Measurements from ENCODE around the gene RET.
"Not testable (repeated sequence)": the region's sequence is repeated elsewhere in the genome, so short reads cannot be mapped to it uniquely, and the experiment has no call there.

The RET gene

DNA sequence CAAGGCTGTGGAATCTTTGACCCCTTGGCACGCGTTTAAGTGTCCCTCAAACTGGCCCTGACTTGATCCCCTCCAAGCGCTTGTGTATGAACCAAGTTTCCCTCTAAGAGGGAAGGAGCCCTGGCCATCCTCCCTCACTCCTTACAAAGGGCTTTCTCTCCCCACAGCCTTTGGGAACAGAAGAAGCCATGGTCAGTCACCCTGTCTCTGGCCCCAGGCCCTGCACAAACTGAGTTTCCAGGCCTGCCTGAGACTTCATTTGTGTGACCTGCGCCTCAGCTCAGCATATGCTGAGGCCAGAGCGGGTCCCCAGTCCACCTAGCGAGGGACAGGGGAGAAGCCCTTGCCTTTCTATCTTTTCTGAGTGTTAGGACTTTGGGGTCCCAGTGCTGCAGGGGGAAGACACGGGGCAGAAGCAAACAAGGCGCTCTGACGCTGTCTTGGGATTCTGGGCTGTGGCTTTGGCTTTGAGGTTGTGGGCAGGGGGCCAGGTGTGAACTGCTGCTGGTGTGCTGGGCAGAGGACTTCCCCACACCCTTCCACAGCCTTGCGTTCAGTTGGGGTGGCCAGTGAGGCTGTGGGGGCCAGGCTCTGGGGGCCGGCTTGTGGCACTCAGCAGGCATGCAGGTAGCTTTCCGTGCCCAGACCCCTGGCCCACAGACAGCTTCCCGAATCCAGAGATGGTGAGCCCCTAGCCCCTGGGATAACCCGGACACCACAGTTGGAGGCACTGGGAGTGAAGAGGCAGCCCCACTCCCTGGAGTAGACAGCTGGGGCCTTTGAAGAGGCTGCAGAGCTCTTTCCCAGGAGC, 1.5 kb downstream of the RET start:
- no peak for DNase-seq (ENCODE audit: low spot score)

DNA sequence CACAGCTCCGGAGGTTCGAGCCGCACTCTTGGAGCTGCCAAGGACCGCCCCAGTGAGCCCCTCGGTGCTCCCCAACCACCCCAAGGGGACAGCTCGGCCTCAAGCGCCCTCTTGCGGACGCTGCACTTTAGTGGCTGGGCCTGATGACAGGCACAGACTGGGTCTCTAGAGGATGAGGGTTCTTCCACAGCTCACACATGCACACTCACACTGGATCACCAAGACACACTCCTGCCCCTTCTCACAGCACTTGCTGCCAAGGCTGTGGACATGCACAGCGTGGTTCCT, 2.1 kb downstream of the RET start:
- DNase-seq (ENCODE audit: low spot score) = no peak

DNA sequence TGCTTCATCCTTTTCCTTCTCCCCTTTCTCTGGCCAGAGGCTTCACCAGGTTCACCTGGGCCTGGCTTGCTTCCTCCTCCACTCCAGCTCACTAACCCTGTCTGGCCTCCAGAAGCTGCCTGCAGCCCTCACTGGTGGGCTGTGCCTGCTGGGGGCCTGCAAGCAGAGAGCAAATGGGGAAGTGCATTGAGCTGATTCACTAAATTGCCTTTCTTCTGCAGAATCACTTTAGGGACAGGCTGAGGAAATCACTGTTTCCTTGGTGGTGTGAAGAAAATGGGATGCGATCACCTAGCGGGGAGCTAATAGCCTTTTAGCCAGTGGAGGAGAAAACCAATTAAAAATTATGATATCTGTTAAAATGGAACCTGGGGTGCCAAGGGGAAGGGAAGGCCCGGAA, 3.0 kb downstream of the RET start:
- DNase-seq (ENCODE audit: low spot score) = no peak

- DNase-seq (ENCODE audit: low spot score) = no peak
These were observed 5.2 kb downstream of the RET start for GRCh38 chr10:43082087-43082486.

GRCh38 chr10:43082746-43083145, 5.9 kb downstream of the RET start:
- DNase-seq (ENCODE audit: low spot score) = no peak

DNA sequence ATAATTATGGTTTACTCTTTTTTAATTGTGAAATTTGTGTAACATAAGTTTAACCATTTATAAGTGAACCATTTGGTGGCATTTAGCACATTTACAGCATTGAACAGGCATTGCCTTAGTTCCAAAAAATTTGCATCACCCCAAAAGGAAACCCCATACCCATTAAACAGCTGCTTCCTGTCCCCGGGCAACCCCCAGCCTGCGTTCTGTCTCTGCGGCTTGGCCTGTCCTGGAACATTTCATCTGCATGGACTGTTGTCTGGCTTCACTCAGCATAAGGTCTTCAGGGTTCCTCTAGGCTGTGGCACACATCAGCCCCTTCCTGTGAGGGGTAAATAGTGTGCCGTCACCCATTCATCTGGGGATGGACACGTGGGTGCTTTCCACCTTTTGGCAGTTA, 6.9 kb downstream of the RET start:
- DNase-seq (ENCODE audit: low spot score) = no peak

- DNase-seq (ENCODE audit: low spot score) = no peak
These were observed 7.9 kb downstream of the RET start for GRCh38 chr10:43084812-43085211.

- no peak for DNase-seq (ENCODE audit: low spot score)
These were observed 9.6 kb downstream of the RET start for GRCh38 chr10:43086321-43086942.

GRCh38 chr10:43089519-43089918, 12.7 kb downstream of the RET start:
- no peak for DNase-seq (ENCODE audit: low spot score)

GRCh38 chr10:43090188-43090587, 13.3 kb downstream of the RET start:
- DNase-seq (ENCODE audit: low spot score) = no peak

DNA sequence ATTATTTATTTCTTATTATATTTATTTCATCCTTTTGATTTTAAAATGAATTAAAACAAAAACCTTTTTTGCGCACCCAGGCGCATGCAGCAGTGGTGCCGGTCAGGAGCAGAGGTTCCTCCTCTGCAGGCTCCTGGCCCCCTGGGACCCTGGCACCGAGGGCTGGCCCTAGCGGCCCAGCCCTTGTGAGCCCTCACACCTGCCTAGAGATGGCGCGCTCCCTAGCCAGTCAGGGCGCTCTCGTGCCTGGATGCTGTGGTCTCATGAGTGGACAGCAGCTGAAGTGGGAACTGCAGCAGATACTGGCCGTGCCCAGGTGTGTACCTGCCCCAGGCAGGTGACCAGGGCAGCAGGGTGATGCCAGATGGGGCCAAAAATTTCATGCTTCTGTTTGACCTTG, 13.8 kb downstream of the RET start:
- no peak for DNase-seq (ENCODE audit: low spot score)

DNA sequence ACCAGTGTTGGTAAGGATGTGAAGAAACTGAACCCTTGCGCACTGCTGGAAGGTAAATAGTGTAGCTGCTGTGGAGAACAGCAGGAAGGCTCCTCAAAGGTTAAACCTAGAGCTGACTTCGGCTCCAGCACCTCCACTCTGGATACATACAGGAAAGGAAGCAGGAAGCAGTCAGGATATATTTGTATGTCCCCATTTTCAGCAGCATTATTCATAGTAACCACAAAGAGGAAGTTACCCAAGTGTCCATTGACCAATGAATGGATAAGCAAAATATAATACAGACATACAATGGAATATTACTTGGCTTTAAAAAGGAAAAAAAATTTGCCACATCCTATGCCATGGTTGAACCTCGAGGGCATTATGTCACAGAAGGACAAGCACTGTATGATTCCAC, 15.0 kb downstream of the RET start:
- DNase-seq (ENCODE audit: low spot score) = no peak

DNA sequence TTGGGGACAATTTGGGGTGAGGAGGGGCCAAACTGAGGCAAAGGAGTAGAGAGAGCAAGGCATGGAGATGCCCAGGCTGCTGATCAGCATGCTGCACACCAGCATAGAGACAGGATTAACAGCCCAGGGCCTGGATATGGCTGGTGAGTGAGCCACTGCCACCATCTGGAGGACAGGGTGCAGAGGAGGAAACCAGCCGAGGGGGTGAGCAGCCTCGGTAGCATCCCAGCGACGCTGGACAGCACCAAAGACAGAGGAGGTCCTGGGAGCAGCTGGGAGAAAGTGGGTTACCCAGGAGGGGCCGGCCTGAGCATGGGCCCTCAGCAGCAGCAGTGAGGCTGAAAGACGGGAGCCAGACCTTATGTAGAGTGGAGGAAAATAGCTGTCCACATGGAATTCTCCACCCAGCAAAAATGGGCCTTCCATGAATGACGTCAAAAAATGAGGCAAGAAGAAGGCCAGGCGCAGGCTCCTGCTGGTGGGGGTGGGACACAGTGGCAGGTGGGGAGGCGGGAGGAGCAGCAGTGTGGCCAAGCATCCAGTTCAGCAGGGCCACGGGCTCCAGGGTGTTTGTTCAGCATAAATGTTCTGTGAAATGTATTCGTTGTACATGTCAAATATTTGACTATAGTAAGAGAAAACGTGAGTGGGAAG, 16.7 kb downstream of the RET start:
- peak; percentile 14 for DNase-seq (ENCODE audit: low spot score)

DNA sequence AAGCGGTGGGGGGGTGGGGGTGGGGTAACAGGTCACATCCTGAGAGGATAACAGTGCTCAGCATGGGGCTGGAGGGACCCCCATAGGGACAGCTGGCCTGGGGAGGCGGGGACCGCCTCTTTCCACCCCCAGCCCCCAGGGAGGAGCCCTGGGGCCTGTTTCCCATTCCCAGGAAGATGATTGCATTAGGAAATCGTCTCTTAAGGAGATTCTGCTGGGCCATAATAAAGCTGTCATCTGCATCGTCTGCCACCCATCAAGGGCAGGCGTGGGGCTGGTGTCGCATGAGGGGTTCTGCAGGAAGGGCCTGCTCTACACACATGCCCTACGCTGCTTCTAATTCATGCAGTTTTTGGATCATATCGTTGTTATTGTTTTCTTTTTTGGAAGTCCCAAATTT, 17.2 kb downstream of the RET start:
- no peak for DNase-seq (ENCODE audit: low spot score)

DNA sequence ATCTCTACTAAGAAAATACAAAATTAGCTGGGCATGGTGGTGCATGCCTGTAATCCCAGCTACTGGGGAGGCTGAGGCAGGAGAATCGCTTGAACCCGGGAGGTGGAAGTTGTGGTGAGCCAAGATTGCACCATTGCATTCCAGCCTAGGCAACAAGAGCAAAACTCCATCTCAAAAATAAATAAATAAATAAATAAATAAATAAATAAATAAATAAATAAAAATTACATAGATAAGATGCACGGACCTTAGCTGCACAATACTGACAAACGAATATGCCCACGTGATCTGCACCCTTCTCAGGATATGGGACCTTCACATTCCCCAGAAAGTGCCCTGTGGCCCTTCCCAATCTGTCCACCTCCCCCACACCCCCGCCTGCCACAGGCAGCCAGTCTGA, 22.5 kb downstream of the RET start:
- DNase-seq (ENCODE audit: low spot score) = not testable (repeated sequence)

- no peak for DNase-seq (ENCODE audit: low spot score)
These were observed 23.1 kb downstream of the RET start for GRCh38 chr10:43099928-43100327.

- DNase-seq (ENCODE audit: low spot score) = no peak
These were observed 23.5 kb downstream of the RET start for GRCh38 chr10:43100366-43100765.

GRCh38 chr10:43102063-43102828, 25.4 kb downstream of the RET start:
- DNase-seq (ENCODE audit: low spot score) = no peak

DNA sequence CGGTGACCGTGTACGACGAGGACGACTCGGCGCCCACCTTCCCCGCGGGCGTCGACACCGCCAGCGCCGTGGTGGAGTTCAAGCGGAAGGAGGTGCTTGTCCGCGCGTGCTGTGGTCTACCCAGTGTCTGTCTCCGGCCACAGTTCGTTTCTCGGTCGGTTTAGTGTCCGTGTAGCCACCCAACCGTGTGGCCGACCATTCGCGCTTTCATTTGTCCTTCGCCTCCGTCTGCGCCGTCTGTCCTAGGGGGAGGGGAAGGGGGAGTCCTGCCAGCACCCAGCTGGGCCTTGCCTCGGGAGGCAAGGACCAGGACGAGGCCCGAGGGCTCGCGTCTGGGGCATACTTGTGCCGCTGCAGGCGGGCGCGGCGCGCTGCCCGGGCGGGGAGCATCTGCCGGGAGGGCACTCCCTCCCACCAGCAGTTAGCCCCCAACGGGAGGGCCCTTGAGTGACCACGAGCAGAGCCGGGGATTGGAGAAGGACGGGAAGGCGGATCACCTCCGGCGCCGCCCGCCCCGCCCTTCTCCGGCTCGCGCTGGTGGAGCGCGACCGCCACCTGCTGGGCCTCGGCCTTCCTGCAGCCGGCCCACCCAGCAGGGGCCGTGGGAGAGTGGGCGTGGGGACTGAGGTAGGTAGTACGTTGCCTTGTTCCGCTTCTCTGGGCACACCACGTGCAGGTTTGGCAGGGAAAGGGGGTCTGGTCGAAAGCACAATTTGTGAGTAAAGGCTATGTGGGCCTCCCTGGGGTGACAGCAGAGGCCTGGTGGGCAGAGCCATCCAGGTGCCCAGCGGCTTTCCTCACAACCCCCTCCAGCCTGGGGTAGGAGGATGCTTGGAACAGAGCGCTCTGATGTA, 28.5 kb downstream of the RET start:
- DNase-seq (ENCODE audit: low spot score) = peak; percentile 72

DNA sequence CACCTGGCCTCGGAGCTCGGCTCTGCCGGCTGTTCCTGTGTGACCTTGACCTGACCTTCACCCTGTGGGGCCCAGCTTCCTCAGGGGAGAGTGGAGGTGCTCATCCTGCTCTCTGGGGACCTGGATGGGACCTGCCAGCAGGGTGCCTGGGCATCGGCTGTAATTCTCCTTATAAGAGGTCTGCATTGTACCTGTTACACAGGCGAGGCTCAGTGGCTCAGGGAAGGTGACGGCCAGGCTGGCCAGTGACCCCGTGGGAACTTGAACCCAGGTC, 29.0 kb downstream of the RET start:
- no peak for DNase-seq (ENCODE audit: low spot score)

GRCh38 chr10:43106256-43107091, 29.6 kb downstream of the RET start:
- DNase-seq (ENCODE audit: low spot score) = no peak
